Stromal cell of bone marrow (primary cell): ENCODE data around the gene ABLIM3.

Experiments used
- DNase-seq: peaks from one replicate; pipeline ENCODE4 v3.0.0-alpha.2; 2012; ENCODE audit warnings: low read depth

Gene ABLIM3

GRCh38 chr5:149141224-149141956 lies at the start of gene ABLIM3:
TSS of gene ABLIM3 (plus strand) at chr5:149141493. CDS start at chr5:149142096, 603 bp downstream.
- peak; percentile 47 for DNase-seq

- DNase-seq: no peak
Measured at GRCh38 chr5:149093625-149094024, 47.7 kb upstream of the ABLIM3 start.

- DNase-seq: no peak
Measured at GRCh38 chr5:149094996-149095395, 46.3 kb upstream of the ABLIM3 start.

- DNase-seq: no peak
Measured at GRCh38 chr5:149099920-149100319, 41.4 kb upstream of the ABLIM3 start.

GRCh38 chr5:149100331-149100730 lies 41.0 kb upstream of the ABLIM3 start:
- no peak for DNase-seq

- DNase-seq: peak; percentile 80
Measured at GRCh38 chr5:149108651-149109280, 32.5 kb upstream of the ABLIM3 start.

- no peak for DNase-seq
Measured at GRCh38 chr5:149110406-149110805, 30.9 kb upstream of the ABLIM3 start.

- peak; percentile 13 for DNase-seq
Measured at GRCh38 chr5:149113669-149114068, 27.6 kb upstream of the ABLIM3 start.

- DNase-seq: peak; percentile 71
Measured at GRCh38 chr5:149114403-149115312, 26.6 kb upstream of the ABLIM3 start.

- DNase-seq: no peak
Measured at GRCh38 chr5:149117970-149118369, 23.3 kb upstream of the ABLIM3 start.

- DNase-seq: no peak
Measured at GRCh38 chr5:149118463-149118862, 22.8 kb upstream of the ABLIM3 start.

GRCh38 chr5:149121145-149121544 lies 20.1 kb upstream of the ABLIM3 start:
- DNase-seq: no peak

- DNase-seq: no peak
Measured at GRCh38 chr5:149123211-149123610, 18.1 kb upstream of the ABLIM3 start.

- DNase-seq: no peak
Measured at GRCh38 chr5:149125386-149125891, 15.9 kb upstream of the ABLIM3 start.

- no peak for DNase-seq
Measured at GRCh38 chr5:149126906-149127305, 14.4 kb upstream of the ABLIM3 start.

GRCh38 chr5:149127394-149127955 lies 13.8 kb upstream of the ABLIM3 start:
- DNase-seq: no peak

- DNase-seq: no peak
Measured at GRCh38 chr5:149128023-149128875, 13.0 kb upstream of the ABLIM3 start.

- DNase-seq: no peak
Measured at GRCh38 chr5:149129181-149129580, 12.1 kb upstream of the ABLIM3 start.

GRCh38 chr5:149130121-149130914 lies 11.0 kb upstream of the ABLIM3 start:
- no peak for DNase-seq

GRCh38 chr5:149132474-149132873 lies 8.8 kb upstream of the ABLIM3 start:
- DNase-seq: no peak
